A673 (cell line): ENCODE data around the gene NOS3. TPM values are rescaled to one million over a fixed set of nuclear protein-coding genes. Genes with fewer than 3 reads are reported as not detected.

ENCODE experiments used
- BruUV-seq: library from RNA; stranded (reverse); fragments of 400-500 nt; replicated peaks from 2 replicates; lab custom pipeline; 2021; lab: Mats Ljungman, UMichigan
- CTCF ChIA-PET: fragments of 300-600 bp; sonication (Branson Sonifier 250); formaldehyde crosslinking; loops from one replicate; lab custom pipeline; 2022; ENCODE audit warnings: antibody characterized with exemption; lab: Charles Lee
- POLR2A ChIA-PET: fragments of 300-600 bp; sonication (Branson Sonifier 250); formaldehyde crosslinking; loops from one replicate; lab custom pipeline; 2022; ENCODE audit warnings: antibody characterized with exemption; ENCODE audit not compliant: low non-redundant PET; lab: Charles Lee
- DNase-seq: peaks from one replicate; pipeline ENCODE4 v3.0.0-alpha.2; 2015; ENCODE audit warnings: low spot score
- H3K27ac ChIP-seq: fragments of 200-600 bp; sonication (generic); 2 replicates; pipeline ENCODE4 v1.5.1; 2016; ENCODE audit warnings: mixed run types, low read depth, mild to moderate bottlenecking, mixed read lengths, antibody characterized with exemption, low read length; ENCODE audit not compliant: poor library complexity, severe bottlenecking
- H3K27me3 ChIP-seq: fragments of 200-600 bp; sonication (generic); replicated peaks from 2 replicates; pipeline ENCODE4 v1.6.1; 2017; ENCODE audit warnings: mixed run types, low read depth, mild to moderate bottlenecking, mixed read lengths, antibody characterized with exemption, low read length; ENCODE audit not compliant: insufficient read depth, poor library complexity
- H3K36me3 ChIP-seq: fragments of 200-600 bp; sonication (generic); 2 replicates; pipeline ENCODE4 v1.6.1; 2016; ENCODE audit warnings: mixed run types, mild to moderate bottlenecking, mixed read lengths, antibody characterized with exemption, low read length; ENCODE audit not compliant: insufficient read depth, poor library complexity, severe bottlenecking
- H3K4me1 ChIP-seq: fragments of 200-600 bp; sonication (generic); 2 replicates; pipeline ENCODE4 v1.6.1; 2017; ENCODE audit warnings: mixed run types, mild to moderate bottlenecking, mixed read lengths, antibody characterized with exemption, low read length; ENCODE audit not compliant: insufficient read depth, poor library complexity, severe bottlenecking
- H3K4me3 ChIP-seq: fragments of 200-600 bp; sonication (generic); 2 replicates; pipeline ENCODE4 v1.5.1; 2016; ENCODE audit warnings: low read depth, mixed run types, mild to moderate bottlenecking, mixed read lengths, low read length; ENCODE audit not compliant: poor library complexity, severe bottlenecking
- H3K9me3 ChIP-seq: fragments of 200-600 bp; sonication (generic); 2 replicates; pipeline ENCODE4 v1.6.1; 2016; ENCODE audit warnings: mixed run types, low read depth, mild to moderate bottlenecking, mixed read lengths, antibody characterized with exemption, low read length; ENCODE audit not compliant: poor library complexity, severe bottlenecking
- CTCF ChIP-seq: fragments of 300-800, 200-600 bp; sonication (generic); conservative IDR thresholded peaks from 2 replicates; pipeline ENCODE4 v1.5.1; 2017; ENCODE audit warnings: low read depth, mild to moderate bottlenecking, antibody characterized with exemption, low read length, moderate library complexity, mixed read lengths
- EZH2 ChIP-seq: fragments of 200-600 bp; sonication (generic); IDR thresholded peaks from 2 replicates; pipeline ENCODE4 v1.6.1; 2017; ENCODE audit warnings: borderline replicate concordance, low read depth, mild to moderate bottlenecking, mixed read lengths, antibody characterized with exemption, low read length; ENCODE audit not compliant: poor library complexity, severe bottlenecking
- intact Hi-C: fragments of 100-400 bp; cut with micrococcal nuclease; formaldehyde crosslinking; loops from one replicate; pipeline ENCODE4 v1.10.0; 2022; ENCODE audit not compliant: unreplicated experiment
- total RNA-seq: library from RNA; stranded (reverse); gene quantifications from 2 replicates; pipeline ENCODE4 v1.2.3, GENCODE V29; 2021

NOS3 gene
- total RNA-seq, 1 experiment from 2014 or later = 0.75 TPM

GRCh38 chr7:150997817-150998216, 7.0 kb downstream of the NOS3 start:
- CTCF ChIA-PET = no interaction called here
- POLR2A ChIA-PET = no interaction called here

GRCh38 chr7:150998341-150998740, 7.5 kb downstream of the NOS3 start:
- CTCF ChIA-PET = interaction anchor here (0.6 kb wide), 1 partner anchor 11 kb away, joined by 7 read pairs; no protein-coding TSS in a partner anchor
- no peak for DNase-seq
- TF ChIP-seq EZH2 (no peak), CTCF (no peak)
- no peak overlapping the region for H3K27ac ChIP-seq
- no peak overlapping the region for H3K4me3 ChIP-seq
- POLR2A ChIA-PET = no interaction called here
- no peaks in the 10 kb centered on the region for H3K27me3 ChIP-seq
- no peaks in the 10 kb centered on the region for H3K36me3 ChIP-seq
- H3K4me1 ChIP-seq = peaks cover 4% of the 10 kb centered on the region
- H3K9me3 ChIP-seq = no peaks in the 10 kb centered on the region
- no TSS peak for BruUV-seq
- intact Hi-C loops = no loop called here

More at GRCh38 chr7:150997817-150998216, 7.0 kb downstream of the NOS3 start:
- Histone ChIP-seq H3K27me3 (no peaks in the 10 kb centered on the region), H3K4me1 (peaks cover 4% of the 10 kb centered on the region), H3K4me3 (no peak overlapping the region), H3K9me3 (no peaks in the 10 kb centered on the region), H3K36me3 (no peaks in the 10 kb centered on the region), H3K27ac (no peak overlapping the region)
- no peak for TF ChIP-seq CTCF
- no peak for TF ChIP-seq EZH2
- intact Hi-C loops = no loop called here
- no TSS peak for BruUV-seq
- no peak for DNase-seq

GRCh38 chr7:150999001-150999400, 8.2 kb downstream of the NOS3 start:
- CTCF ChIA-PET = no interaction called here

More at GRCh38 chr7:150999001-150999400, 8.2 kb downstream of the NOS3 start:
- POLR2A ChIA-PET = no interaction called here
- H3K4me1 ChIP-seq = peaks cover 4% of the 10 kb centered on the region
- BruUV-seq = no TSS peak
- H3K9me3 ChIP-seq = no peaks in the 10 kb centered on the region
- no peak for TF ChIP-seq CTCF
- TF ChIP-seq EZH2 = no peak
- no peak overlapping the region for H3K27ac ChIP-seq
- H3K27me3 ChIP-seq = no peaks in the 10 kb centered on the region
- intact Hi-C loops = no loop called here
- H3K36me3 ChIP-seq = no peaks in the 10 kb centered on the region
- no peak for DNase-seq
- no peak overlapping the region for H3K4me3 ChIP-seq
